Measurements from ENCODE around the gene CHST10. TPM values are rescaled to one million over a fixed set of nuclear protein-coding genes. Genes with fewer than 3 reads are reported as not detected.

The CHST10 gene
- total and polyA plus RNA-seq, 4 donors, result 0.11 to 5.2 (median 0.99) TPM

GRCh38 chr2:100383954-100384353 is 33.5 kb downstream of the CHST10 start:
- Histone ChIP-seq H3K36me3 (ENCODE audit: control insufficient read depth in 4 of 4, insufficient read depth in 3 of 4, low read depth in 1 of 4, low read length in 3 of 4) (no peaks in the 10 kb centered on the region), H3K27me3 (ENCODE audit: control insufficient read depth in 4 of 4, insufficient read depth in 4 of 4, low read length in 3 of 4) (no peaks in the 10 kb centered on the region), H3K27ac (ENCODE audit: low read depth in 1 of 2, low read length in 2 of 2) (no peak overlapping the region), H3K9me3 (ENCODE audit: control insufficient read depth in 4 of 4, low read length in 3 of 4) (no peaks in the 10 kb centered on the region), H3K4me3 (ENCODE audit: low read depth in 1 of 3, low read length in 3 of 3) (no peak overlapping the region), H3K9ac (ENCODE audit: low read depth in 1 of 2, low read length in 2 of 2) (no peak overlapping the region), H3K4me1 (ENCODE audit: control insufficient read depth in 4 of 4, insufficient read depth in 4 of 4, low read length in 3 of 4) (no peaks in the 10 kb centered on the region)
- WGBS, result 88% methylated on average over 5 of the region's 5 CpGs
- no peak for DNase-seq (ENCODE audit: low spot score)
- no peak for TF ChIP-seq RAD21 (IDR thresholded peaks at IDR 0.05)
- TF ChIP-seq RXRA (IDR thresholded peaks at IDR 0.05), result no peak
- TF ChIP-seq NR2F2 (IDR thresholded peaks at IDR 0.05), result no peak
- TF ChIP-seq, protein P1, sequence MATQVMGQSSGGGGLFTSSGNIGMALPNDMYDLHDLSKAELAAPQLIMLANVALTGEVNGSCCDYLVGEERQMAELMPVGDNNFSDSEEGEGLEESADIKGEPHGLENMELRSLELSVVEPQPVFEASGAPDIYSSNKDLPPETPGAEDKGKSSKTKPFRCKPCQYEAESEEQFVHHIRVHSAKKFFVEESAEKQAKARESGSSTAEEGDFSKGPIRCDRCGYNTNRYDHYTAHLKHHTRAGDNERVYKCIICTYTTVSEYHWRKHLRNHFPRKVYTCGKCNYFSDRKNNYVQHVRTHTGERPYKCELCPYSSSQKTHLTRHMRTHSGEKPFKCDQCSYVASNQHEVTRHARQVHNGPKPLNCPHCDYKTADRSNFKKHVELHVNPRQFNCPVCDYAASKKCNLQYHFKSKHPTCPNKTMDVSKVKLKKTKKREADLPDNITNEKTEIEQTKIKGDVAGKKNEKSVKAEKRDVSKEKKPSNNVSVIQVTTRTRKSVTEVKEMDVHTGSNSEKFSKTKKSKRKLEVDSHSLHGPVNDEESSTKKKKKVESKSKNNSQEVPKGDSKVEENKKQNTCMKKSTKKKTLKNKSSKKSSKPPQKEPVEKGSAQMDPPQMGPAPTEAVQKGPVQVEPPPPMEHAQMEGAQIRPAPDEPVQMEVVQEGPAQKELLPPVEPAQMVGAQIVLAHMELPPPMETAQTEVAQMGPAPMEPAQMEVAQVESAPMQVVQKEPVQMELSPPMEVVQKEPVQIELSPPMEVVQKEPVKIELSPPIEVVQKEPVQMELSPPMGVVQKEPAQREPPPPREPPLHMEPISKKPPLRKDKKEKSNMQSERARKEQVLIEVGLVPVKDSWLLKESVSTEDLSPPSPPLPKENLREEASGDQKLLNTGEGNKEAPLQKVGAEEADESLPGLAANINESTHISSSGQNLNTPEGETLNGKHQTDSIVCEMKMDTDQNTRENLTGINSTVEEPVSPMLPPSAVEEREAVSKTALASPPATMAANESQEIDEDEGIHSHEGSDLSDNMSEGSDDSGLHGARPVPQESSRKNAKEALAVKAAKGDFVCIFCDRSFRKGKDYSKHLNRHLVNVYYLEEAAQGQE (IDR thresholded peaks at IDR 0.05), result no peak
- no peak for TF ChIP-seq JUND (IDR thresholded peaks at IDR 0.05)
- no peak for TF ChIP-seq YY1 (IDR thresholded peaks at IDR 0.05)
- no peak for TF ChIP-seq SP1 (IDR thresholded peaks at IDR 0.05)
- TF ChIP-seq, protein P2, sequence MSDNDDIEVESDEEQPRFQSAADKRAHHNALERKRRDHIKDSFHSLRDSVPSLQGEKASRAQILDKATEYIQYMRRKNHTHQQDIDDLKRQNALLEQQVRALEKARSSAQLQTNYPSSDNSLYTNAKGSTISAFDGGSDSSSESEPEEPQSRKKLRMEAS (IDR thresholded peaks at IDR 0.05), result no peak
- no peak for TF ChIP-seq FOXA2 (IDR thresholded peaks at IDR 0.05)
- no peak for TF ChIP-seq FOXA1 (IDR thresholded peaks at IDR 0.05)
- TF ChIP-seq CTCF (IDR thresholded peaks at IDR 0.05; ENCODE audit: low read depth, low read length, missing input control), result no peak
- no peak for TF ChIP-seq TAF1 (conservative IDR thresholded peaks at IDR 0.05)
- no peak for TF ChIP-seq HNF4A (conservative IDR thresholded peaks at IDR 0.05)

GRCh38 chr2:100383306-100383705 is 34.2 kb downstream of the CHST10 start:
- WGBS, result 64% methylated on average over 3 of the region's 3 CpGs

More at GRCh38 chr2:100383306-100383705, 34.2 kb downstream of the CHST10 start:
- no peaks in the 10 kb centered on the region for H3K27me3 ChIP-seq (ENCODE audit: control insufficient read depth in 4 of 4, insufficient read depth in 4 of 4, low read length in 3 of 4)
- TF ChIP-seq RAD21 (IDR thresholded peaks at IDR 0.05) (no peak), GABPA (IDR thresholded peaks at IDR 0.05 in 1 of 2, conservative IDR thresholded peaks at IDR 0.05 in 1 of 2) (no peak), TAF1 (conservative IDR thresholded peaks at IDR 0.05) (no peak), JUND (IDR thresholded peaks at IDR 0.05) (no peak), HNF4A (conservative IDR thresholded peaks at IDR 0.05) (peak; percentile 24 to 46), SP1 (IDR thresholded peaks at IDR 0.05) (no peak), FOXA1 (IDR thresholded peaks at IDR 0.05) (no peak)
- TF ChIP-seq, protein P3, sequence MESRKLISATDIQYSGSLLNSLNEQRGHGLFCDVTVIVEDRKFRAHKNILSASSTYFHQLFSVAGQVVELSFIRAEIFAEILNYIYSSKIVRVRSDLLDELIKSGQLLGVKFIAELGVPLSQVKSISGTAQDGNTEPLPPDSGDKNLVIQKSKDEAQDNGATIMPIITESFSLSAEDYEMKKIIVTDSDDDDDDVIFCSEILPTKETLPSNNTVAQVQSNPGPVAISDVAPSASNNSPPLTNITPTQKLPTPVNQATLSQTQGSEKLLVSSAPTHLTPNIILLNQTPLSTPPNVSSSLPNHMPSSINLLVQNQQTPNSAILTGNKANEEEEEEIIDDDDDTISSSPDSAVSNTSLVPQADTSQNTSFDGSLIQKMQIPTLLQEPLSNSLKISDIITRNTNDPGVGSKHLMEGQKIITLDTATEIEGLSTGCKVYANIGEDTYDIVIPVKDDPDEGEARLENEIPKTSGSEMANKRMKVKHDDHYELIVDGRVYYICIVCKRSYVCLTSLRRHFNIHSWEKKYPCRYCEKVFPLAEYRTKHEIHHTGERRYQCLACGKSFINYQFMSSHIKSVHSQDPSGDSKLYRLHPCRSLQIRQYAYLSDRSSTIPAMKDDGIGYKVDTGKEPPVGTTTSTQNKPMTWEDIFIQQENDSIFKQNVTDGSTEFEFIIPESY (IDR thresholded peaks at IDR 0.05), result no peak
- no peaks in the 10 kb centered on the region for H3K4me1 ChIP-seq (ENCODE audit: control insufficient read depth in 4 of 4, insufficient read depth in 4 of 4, low read length in 3 of 4)
- no peak overlapping the region for H3K27ac ChIP-seq (ENCODE audit: low read depth in 1 of 2, low read length in 2 of 2)
- H3K4me3 ChIP-seq (ENCODE audit: low read depth in 1 of 3, low read length in 3 of 3), result no peak overlapping the region
- DNase-seq (ENCODE audit: low spot score), result no peak
- no peak overlapping the region for H3K9ac ChIP-seq (ENCODE audit: low read depth in 1 of 2, low read length in 2 of 2)
- no peaks in the 10 kb centered on the region for H3K36me3 ChIP-seq (ENCODE audit: control insufficient read depth in 4 of 4, insufficient read depth in 3 of 4, low read depth in 1 of 4, low read length in 3 of 4)
- no peaks in the 10 kb centered on the region for H3K9me3 ChIP-seq (ENCODE audit: control insufficient read depth in 4 of 4, low read length in 3 of 4)
